Stimulated activated CD4-positive, alpha-beta T cell treated with anti-CD3 and anti-CD28 coated beads, Interleukin-15, amount 100 ng/mL, for 48 hours (primary cell): ENCODE measurements around the gene WDR45B.
"Not testable (repeated sequence)": the region's sequence is repeated elsewhere in the genome, so short reads cannot be mapped to it uniquely, and the experiment has no call there.

Experiments used
- DNase-seq, 2 donors: peaks; one replicate each; pipeline ENCODE4 v3.0.0-alpha.2; 2020; ENCODE audit warnings: low read depth in 2 of 2

WDR45B gene

DNA sequence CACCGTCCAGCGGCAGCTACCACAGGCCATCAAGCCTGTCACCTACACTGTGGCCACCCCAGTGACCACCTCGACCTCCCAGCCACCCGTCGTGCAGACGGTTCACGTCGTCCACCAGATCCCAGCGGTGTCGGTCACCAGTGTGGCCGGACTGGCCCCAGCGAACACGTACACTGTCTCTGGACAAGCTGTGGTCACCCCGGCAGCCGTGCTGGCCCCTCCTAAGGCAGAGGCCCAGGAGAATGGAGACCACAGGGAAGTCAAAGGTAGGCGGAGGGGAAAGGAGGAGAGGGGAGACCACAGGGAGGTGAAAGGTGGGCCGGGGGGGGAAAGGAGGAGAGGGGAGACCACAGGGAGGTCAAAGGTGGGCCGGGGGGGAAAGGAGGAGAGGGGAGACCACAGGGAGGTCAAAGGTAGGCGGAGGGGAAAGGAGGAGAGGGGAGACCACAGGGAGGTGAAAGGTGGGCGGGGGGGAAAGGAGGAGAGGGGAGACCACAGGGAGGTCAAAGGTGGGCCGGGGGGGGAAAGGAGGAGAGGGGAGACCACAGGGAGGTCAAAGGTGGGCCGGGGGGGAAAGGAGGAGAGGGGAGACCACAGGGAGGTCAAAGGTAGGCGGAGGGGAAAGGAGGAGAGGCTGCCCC lies 62.2 kb downstream of the WDR45B start:
- DNase-seq, result not testable (repeated sequence)

DNA sequence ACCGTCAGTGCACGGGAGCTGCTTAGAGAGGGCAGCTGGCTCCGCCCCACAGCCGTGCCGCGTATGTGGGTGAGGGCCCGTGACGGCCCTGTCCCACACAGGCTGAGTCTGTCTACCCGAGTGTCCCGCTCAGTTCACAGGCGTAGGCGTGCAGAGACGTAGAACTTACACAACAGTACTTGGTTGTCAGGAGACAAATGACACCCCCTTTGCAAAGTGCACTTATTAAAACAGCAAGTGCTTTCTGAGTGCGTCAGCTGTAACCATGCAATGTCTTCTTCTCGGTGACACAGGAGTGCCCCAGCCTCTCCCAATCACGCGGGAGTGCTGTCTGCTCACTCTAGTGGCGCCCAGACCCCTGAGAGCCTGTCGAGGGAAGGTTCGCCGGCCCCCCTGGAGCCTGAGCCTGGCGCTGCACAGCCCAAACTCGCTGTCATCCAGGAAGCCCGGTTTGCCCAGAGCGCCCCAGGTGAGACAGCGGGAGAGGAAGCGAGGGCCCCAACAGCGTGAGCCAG lies 64.5 kb downstream of the WDR45B start:
- DNase-seq, result peak in 1 of 2 donors; percentile 56

DNA sequence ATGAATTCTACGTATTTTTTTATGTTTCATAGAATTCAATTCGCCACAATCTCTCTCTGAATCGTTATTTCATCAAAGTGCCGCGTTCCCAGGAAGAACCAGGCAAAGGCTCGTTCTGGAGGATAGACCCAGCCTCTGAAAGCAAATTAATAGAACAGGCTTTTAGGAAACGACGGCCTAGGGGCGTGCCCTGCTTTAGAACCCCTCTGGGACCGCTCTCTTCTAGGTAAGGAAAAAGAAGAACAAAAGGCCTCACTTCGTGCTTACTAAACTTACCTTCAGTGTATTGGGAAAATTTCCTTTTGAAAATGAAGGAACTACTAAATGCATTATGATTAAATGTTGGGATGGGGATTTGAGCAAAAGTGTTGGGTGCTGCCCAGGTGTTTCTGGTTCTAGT lies 65.5 kb downstream of the WDR45B start:
- no peak for DNase-seq

DNA sequence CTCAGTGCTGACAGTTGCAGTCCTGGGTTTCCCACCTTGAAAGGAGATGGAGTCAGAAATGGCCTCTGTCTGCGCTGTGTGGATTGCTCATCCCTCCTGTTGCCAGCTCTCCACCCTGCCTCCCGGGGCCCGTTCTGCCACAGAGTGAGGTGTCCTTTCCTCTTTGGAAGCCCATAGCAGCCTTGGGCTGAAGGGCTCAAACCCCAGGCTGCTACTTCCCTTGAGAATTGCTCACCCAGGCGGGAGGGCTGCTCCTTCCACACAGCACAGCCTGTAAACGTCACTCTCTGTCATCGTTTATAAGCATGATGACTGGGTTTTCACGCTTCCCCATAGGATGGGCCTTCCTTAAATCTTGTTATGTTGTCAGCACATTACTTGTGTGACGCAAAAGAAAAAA lies 66.0 kb downstream of the WDR45B start:
- DNase-seq, result no peak

DNA sequence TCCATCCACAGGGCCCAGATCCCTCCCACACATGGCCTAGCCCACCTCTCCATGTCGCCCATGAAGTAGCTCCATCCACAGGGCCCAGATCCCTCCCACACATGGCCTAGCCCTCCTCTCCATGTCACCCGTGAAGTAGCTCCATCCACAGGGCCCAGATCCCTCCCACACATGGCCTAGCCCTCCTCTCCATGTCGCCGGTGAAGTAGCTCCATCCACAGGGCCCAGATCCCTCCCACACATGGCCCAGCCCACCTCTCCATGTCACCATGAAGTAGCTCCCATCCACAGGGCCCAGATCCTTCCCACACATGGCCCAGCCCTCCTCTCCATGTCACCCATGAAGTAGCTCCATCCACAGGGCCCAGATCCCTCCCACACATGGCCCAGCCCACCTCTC lies 68.3 kb downstream of the WDR45B start:
- DNase-seq, result not testable (repeated sequence)

DNA sequence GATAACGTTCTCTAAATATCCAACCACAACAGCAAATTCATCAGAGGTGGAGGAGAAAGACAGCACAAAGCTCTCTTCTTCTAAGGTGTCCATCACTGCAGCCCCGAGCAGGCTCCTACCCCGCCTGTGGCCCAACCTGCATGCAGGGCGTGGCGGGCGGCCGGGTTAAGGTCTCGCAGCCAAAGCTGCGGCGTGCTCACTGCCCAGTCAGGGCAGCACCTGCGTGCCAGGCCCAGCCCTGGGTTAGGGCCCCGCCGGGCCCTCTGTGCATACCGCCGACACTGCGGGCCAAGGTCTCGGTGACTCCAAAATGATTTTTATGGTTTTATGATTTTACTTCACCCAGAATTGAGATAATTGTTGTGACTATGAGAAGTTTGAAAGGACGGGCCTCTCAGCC lies 70.9 kb downstream of the WDR45B start:
- DNase-seq, result no peak

DNA sequence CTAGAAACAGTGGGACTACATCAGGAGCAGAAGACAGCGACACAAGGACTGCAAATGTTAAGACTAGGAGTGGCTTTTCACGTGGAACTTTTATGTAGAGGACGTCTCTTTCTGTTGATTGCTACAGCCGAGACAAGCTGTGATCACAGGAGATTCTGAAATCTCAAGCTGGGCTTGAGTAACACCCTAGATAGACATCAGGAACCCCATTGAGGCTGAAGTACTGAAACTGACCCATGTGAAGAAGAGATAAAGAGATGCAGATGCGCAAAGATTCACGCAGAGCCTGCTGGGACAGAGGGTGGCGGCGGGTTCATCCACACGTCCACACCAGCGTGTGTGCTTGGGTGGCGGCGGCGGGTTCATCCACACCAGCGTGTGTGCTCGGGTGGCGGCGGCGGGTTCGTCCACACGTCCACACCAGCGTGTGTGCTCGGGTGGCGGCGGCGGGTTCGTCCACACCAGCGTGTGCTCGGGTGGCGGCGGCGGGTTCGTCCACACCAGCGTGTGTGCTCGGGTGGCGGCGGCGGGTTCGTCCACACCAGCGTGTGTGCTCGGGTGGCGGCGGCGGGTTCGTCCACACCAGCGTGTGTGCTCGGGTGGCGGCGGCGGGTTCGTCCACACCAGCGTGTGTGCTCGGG lies 72.5 kb downstream of the WDR45B start:
- not testable (repeated sequence) for DNase-seq

DNA sequence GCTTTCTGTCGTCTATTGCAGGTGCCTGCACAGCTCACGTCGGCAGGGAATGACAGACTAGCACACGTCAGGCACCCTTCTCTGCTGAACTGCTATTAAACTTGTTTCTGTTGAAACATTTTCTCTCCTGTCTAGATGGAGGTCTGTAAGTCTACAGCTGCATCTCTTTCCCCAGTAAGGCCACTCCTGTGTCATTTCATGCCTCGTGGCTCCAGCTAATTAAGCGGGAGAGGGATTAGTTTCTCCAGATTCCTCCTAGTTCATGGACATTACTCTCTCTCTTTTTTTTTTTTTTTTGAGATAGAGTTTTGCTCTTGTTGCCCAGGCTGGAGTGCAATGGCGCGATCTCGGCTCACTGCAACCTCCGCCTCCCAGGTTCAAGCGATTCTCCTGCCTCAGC lies 74.2 kb downstream of the WDR45B start:
- no peak for DNase-seq

DNA sequence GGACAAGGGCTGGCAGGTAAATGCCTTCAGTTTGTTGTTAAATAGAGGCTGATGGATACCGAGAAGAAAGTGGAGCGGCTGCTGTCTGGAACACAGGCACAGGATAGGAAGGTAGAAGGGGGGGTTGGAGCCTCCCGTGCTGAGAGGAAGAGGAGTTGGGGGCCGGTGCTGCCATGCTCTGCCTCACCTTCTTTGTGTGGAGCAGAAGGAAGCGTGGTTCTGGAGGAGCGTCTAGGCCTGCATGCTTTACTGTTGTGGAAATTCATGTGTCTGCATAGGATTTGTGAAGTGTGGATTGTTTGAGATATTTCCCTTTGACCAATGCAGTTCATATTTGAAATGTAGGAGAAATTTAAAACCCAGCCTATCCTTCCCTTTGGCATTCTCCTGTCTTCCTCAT lies 76.4 kb downstream of the WDR45B start:
- DNase-seq, result no peak

DNA sequence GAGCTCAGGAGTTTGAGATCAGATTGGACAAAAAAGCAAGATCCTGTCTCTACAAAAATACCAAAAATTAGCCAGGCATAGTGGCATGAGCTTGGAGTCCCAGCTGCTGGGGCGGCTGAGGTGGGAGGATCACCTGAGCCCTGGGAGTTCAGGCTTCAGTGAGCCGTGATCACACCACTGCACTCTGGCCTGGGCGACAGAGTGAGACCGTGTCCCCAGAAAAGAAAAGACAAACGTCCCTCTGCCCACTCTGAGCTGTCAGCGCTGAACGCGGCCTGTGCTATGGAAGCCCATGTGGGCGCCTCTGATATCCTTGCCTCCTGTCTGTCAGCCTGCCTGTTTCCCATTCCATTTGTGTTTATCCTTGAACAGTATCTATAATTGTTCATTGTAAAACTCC lies 78.0 kb downstream of the WDR45B start:
- no peak for DNase-seq

DNA sequence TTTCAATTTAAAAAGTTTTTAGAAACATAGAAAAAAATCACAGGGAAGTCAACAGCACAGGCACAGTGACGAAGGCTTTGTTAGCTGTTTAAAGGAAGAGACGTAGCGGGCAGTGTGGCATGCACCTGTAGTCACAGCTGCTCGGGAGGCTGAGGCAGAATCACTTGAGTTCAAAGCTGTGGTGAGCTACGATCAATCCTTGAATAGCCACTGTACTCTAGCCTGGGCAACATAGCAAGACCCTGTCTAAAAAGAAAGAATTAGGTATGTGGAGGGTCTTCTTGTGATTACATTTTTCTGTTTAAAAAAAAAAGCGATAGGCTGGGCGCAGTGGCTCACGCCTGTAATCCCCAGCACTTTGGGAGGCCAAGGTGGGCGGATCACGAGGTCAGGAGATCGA lies 78.6 kb downstream of the WDR45B start:
- no peak for DNase-seq

DNA sequence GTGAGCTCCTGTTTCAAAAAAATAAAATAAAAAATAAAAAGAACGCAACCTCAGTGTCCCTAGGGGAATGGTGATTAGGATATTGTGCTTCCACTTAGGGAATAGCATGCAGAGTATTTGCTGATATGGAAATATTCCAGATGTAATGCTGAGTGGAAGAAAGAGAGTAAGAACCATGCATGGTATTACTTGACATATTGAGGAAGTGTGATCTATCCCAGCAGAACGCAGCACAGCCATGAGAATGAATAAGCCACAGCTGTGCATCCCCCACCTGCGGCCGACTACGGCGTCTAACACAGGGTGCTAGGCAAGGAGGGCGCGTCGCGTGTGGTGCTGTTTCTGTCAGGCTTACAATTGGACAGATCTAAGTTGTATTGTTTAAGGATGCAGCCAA lies 79.2 kb downstream of the WDR45B start:
- DNase-seq, result no peak

DNA sequence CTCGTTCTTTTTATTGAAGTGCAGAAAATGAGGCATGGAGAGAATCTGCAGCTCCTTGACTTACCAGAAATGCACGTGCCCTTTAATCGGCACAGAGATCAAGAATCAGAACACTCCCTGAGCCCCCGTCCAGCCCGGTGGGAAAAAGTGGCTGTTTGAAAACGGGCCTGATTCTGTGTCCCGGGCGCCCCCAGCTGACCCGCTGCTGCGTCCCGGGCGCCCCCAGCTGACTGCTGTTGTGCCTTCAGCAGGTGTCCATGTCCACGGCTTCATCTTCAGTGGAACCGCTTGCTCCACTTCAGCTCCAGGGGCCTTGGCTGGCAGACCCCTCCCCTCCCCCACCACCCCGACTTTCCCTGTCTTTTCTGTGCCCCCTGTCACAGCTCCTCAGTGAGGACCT lies 81.0 kb downstream of the WDR45B start:
- no peak for DNase-seq

DNA sequence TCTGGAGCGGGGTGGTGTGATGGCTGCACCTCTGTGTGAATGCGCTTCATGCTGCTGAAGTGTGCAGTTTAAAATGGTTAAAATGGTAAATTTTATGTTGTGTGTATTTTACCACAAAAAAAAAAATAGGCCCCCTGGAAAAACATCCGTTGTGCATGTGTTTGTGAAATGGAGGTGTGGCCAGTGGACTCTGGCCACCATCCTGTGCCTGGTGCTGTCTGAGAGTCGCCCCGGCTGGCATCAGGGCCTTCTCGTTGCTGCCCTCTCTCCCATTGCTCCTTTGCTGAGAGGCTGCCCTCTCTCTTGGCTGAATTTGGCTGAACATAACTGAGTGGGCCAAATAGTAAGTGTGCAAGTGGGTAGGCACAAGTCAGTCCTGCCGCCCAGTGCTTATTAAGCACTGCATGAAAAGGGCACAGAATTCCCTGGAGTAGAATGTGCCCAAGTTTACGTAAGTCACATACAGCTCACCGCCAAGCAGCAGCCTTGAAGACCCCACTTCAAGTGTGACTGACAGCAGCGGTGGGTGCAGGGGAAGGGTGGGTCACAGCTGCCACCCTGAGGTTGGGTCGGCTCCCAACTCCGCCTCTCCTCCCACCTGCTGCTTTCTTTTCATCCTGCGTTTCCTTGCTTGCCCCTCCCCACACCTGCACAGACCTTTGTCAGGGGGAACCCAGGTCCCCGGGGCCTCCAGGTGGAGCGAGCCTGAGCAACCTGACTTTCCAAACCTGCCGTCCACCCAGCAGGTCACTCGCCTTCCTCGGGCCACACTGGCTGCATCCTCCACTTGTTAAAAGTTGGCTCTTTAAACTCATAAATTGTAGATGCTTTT lies 81.9 kb downstream of the WDR45B start:
- no peak for DNase-seq

DNA sequence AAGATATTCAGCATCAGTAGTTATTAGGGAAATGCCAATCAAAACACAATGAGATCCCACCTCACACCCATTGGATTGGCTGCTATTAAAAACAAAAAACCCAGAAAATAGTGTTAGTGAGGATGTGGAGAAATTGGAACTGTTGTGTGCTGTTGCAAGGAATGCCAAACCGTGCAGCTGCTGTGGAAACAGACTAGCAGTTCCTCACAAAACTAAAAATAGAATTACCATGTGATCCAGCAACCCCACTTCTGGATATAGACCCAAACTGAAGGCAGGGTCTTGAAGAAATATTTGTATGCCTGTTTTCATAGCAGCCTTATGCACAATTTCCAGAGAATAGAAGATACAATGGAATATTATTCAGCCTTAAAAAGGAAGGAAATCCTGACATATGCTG lies 82.7 kb downstream of the WDR45B start:
- DNase-seq, result no peak
